Karpas-422 (cell line): ENCODE results near the gene LGALS3BP. TPM values are rescaled to one million over a fixed set of nuclear protein-coding genes. Genes with fewer than 3 reads are reported as not detected.

Experiments used
- DNase-seq: peaks from one replicate; pipeline ENCODE4 v3.0.0-alpha.2; 2015
- H2AFZ ChIP-seq: fragments of 200-600 bp; sonication (generic); 2 replicates; pipeline ENCODE4 v1.6.1; 2014; ENCODE audit warnings: antibody characterized with exemption, low read length, mixed read lengths
- H3K27ac ChIP-seq: fragments of 200-600 bp; sonication (generic); 2 replicates; pipeline ENCODE4 v1.5.1; 2014; ENCODE audit warnings: mild to moderate bottlenecking, low read length, moderate library complexity
- H3K27me3 ChIP-seq: fragments of 200-600 bp; sonication (generic); 2 replicates; pipeline ENCODE4 v1.6.1; 2014; ENCODE audit warnings: low read length, mixed read lengths
- H3K36me3 ChIP-seq: fragments of 200-600 bp; sonication (generic); 2 replicates; pipeline ENCODE4 v1.6.1; 2014; ENCODE audit warnings: low read length, mixed read lengths; ENCODE audit not compliant: insufficient read depth
- H3K4me1 ChIP-seq: fragments of 200-600 bp; sonication (generic); 2 replicates; pipeline ENCODE4 v1.6.1; 2014; ENCODE audit warnings: mild to moderate bottlenecking, low read length, mixed read lengths
- H3K4me2 ChIP-seq: fragments of 200-600 bp; sonication (generic); 2 replicates; pipeline ENCODE4 v1.6.1; 2014; ENCODE audit warnings: low read length, low read depth, mild to moderate bottlenecking; ENCODE audit not compliant: poor library complexity, severe bottlenecking
- H3K4me3 ChIP-seq: fragments of 200-600 bp; sonication (generic); 2 replicates; pipeline ENCODE4 v1.5.1; 2014; ENCODE audit warnings: mild to moderate bottlenecking, antibody characterized with exemption, low read length, mixed read lengths
- H3K79me2 ChIP-seq: fragments of 200-600 bp; sonication (generic); 2 replicates; pipeline ENCODE4 v1.6.1; 2014; ENCODE audit warnings: mild to moderate bottlenecking, low read length, mixed read lengths
- H3K9ac ChIP-seq: fragments of 200-600 bp; sonication (generic); 2 replicates; pipeline ENCODE4 v1.6.0; 2014; ENCODE audit warnings: low read length
- H3K9me2 ChIP-seq: fragments of 200-600 bp; sonication (generic), shearing (Covaris generic); replicated peaks from 2 replicates; pipeline ENCODE4 v1.6.0; 2014; ENCODE audit warnings: mild to moderate bottlenecking, low read length, moderate library complexity; ENCODE audit not compliant: insufficient read depth
- H3K9me3 ChIP-seq: fragments of 300-700, 200-600 bp; sonication (generic); 2 replicates; pipeline ENCODE4 v1.6.1; 2014; ENCODE audit warnings: low read length, mixed read lengths
- H4K20me1 ChIP-seq: fragments of 200-600 bp; sonication (generic); 2 replicates; pipeline ENCODE4 v1.6.1; 2014; ENCODE audit warnings: mild to moderate bottlenecking, antibody characterized with exemption, low read length, low read depth; ENCODE audit not compliant: insufficient read depth
- total RNA-seq: library from RNA; depleted of rRNA; stranded (reverse); fragments of >200 nt; shearing (Covaris generic); gene quantifications from 2 replicates; pipeline ENCODE4 v1.2.3, GENCODE V29; 2014; ENCODE audit warnings: low replicate concordance

The LGALS3BP gene
- total RNA-seq, 1 experiment from 2014 or later = 23.7 TPM

DNA sequence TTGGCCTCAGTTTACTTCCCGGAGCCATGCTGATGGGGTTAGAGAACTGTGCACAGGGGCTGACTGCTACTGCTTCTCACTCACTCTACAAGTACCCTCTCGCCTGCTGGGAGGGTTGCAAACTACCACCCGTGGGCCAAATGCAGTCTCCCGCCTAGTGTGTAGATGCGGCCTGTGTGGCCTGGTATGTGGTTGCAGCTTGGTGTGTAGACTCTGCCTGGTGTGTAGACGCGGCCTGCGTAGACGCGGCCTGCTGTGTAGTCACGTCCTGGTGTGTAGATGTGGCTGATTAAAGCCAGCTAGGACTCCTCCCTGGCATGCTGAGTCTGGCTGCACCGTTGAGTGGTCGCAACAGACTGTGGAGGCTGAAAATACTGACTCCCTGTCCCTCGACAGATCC lies 22.6 kb upstream of the LGALS3BP start:
- Histone ChIP-seq H3K9me3 (no peaks in the 10 kb centered on the region), H3K4me3 (no peak overlapping the region), H3K27me3 (no peaks in the 10 kb centered on the region), H3K79me2 (peaks cover 65% of the 10 kb centered on the region), H3K9ac (no peak overlapping the region), H3K36me3 (no peaks in the 10 kb centered on the region), H2AFZ (no peak overlapping the region), H3K27ac (no peak overlapping the region), H3K4me2 (no peak overlapping the region), H3K4me1 (peaks cover 9% of the 10 kb centered on the region), H3K9me2 (no peaks in the 10 kb centered on the region), H4K20me1 (peaks cover 29% of the 10 kb centered on the region)
- no peak for DNase-seq

GRCh38 chr17:79001190-79002020 lies 21.7 kb upstream of the LGALS3BP start:
- Histone ChIP-seq H2AFZ (no peak overlapping the region), H3K4me3 (no peak overlapping the region), H3K9ac (no peak overlapping the region), H3K36me3 (no peaks in the 10 kb centered on the region), H3K4me1 (peaks cover 9% of the 10 kb centered on the region), H3K9me3 (no peaks in the 10 kb centered on the region), H3K9me2 (no peaks in the 10 kb centered on the region), H4K20me1 (peaks cover 31% of the 10 kb centered on the region), H3K27ac (no peak overlapping the region), H3K4me2 (no peak overlapping the region), H3K79me2 (peaks cover 56% of the 10 kb centered on the region), H3K27me3 (no peaks in the 10 kb centered on the region)
- DNase-seq = no peak

DNA sequence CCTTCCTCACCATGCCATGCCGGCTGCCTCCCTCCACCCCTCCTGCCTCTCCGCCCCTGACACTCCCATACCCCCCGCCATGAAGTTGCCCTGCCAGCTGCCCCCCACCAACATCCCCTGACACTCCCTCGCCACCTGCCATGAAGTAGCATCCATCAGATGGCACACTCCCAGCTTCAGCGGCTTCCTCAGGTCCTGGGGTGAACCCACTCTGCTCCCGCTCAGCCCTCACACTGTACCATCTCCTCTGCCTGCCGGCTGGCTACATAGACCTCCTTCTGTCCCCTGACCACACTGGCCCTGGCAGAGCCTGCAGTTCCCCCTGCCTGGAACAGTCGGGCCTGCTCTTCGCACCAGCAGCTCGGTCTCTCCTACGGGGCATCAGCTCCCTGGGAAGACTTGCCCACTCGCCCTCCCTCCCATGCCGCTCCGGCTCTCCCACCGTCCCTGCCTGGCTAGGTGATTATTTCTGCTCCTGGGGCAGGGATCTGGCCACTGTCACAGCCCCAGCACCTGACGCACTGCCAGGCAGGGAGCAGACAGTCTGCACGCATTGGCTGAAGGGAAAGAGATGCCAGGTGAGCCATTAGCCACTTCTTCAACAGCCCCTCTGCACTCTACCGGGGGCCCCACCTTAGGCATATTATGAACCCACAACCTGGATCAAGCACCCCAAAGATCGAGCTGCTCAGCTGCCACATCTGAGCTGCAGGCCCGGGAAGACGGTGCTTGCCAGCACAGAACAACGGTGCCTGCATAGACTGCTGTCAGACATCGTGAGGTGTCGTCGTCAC lies 20.9 kb upstream of the LGALS3BP start:
- no peak overlapping the region for H2AFZ ChIP-seq
- H3K9me2 ChIP-seq = no peaks in the 10 kb centered on the region
- H3K4me3 ChIP-seq = no peak overlapping the region
- H3K36me3 ChIP-seq = no peaks in the 10 kb centered on the region
- H3K4me1 ChIP-seq = peaks cover 9% of the 10 kb centered on the region
- H3K4me2 ChIP-seq = no peak overlapping the region
- no peak overlapping the region for H3K9ac ChIP-seq
- peaks cover 34% of the 10 kb centered on the region for H4K20me1 ChIP-seq
- no peak overlapping the region for H3K27ac ChIP-seq
- H3K79me2 ChIP-seq = peaks cover 48% of the 10 kb centered on the region
- no peaks in the 10 kb centered on the region for H3K9me3 ChIP-seq
- H3K27me3 ChIP-seq = no peaks in the 10 kb centered on the region
- no peak for DNase-seq

- Histone ChIP-seq H3K4me2 (no peak overlapping the region), H3K9me2 (no peaks in the 10 kb centered on the region), H3K79me2 (peaks cover 42% of the 10 kb centered on the region), H3K27ac (no peak overlapping the region), H2AFZ (no peak overlapping the region), H3K9ac (no peak overlapping the region), H3K36me3 (no peaks in the 10 kb centered on the region), H3K9me3 (no peaks in the 10 kb centered on the region), H3K27me3 (no peaks in the 10 kb centered on the region), H3K4me1 (peaks cover 9% of the 10 kb centered on the region), H4K20me1 (peaks cover 34% of the 10 kb centered on the region), H3K4me3 (no peak overlapping the region)
- no peak for DNase-seq
Measured at GRCh38 chr17:78999947-79000395, 20.2 kb upstream of the LGALS3BP start.

GRCh38 chr17:78999056-78999768 lies 19.5 kb upstream of the LGALS3BP start:
- Histone ChIP-seq H3K79me2 (peaks cover 42% of the 10 kb centered on the region), H2AFZ (no peak overlapping the region), H3K4me3 (no peak overlapping the region), H3K9ac (no peak overlapping the region), H3K36me3 (no peaks in the 10 kb centered on the region), H3K4me2 (no peak overlapping the region), H3K4me1 (peaks cover 9% of the 10 kb centered on the region), H3K27me3 (no peaks in the 10 kb centered on the region), H3K9me2 (no peaks in the 10 kb centered on the region), H3K27ac (no peak overlapping the region), H3K9me3 (no peaks in the 10 kb centered on the region), H4K20me1 (peaks cover 34% of the 10 kb centered on the region)
- no peak for DNase-seq

GRCh38 chr17:78998311-78999055 lies 18.8 kb upstream of the LGALS3BP start:
- H3K9me2 ChIP-seq = no peaks in the 10 kb centered on the region
- no peak overlapping the region for H3K4me3 ChIP-seq
- no peak for DNase-seq
- H4K20me1 ChIP-seq = peaks cover 35% of the 10 kb centered on the region
- no peaks in the 10 kb centered on the region for H3K36me3 ChIP-seq
- no peak overlapping the region for H3K27ac ChIP-seq
- H3K4me1 ChIP-seq = peaks cover 5% of the 10 kb centered on the region
- H3K9me3 ChIP-seq = no peaks in the 10 kb centered on the region
- no peaks in the 10 kb centered on the region for H3K27me3 ChIP-seq
- no peak overlapping the region for H2AFZ ChIP-seq
- no peak overlapping the region for H3K4me2 ChIP-seq
- peaks cover 36% of the 10 kb centered on the region for H3K79me2 ChIP-seq
- H3K9ac ChIP-seq = no peak overlapping the region

DNA sequence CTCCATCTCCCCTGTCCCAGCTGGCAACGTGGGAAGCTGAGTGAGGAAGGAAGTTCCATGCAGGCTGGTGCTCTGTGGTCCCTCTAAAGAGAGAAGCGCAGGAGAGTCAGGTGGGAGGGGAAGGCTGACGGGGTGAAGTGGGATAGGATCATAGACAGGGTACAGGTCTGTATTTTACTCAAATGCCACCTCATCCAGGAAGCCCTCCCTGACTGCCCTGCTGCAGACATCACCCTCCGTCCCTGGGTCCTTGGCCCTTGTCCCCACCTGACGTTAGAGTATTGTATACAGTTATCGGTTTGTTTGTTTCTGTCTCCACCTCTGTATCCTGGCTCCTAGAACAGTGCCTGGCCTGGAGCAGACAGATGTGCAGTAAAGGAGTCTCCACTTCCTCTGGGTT lies 18.2 kb upstream of the LGALS3BP start:
- no peaks in the 10 kb centered on the region for H3K27me3 ChIP-seq
- H3K9me2 ChIP-seq = no peaks in the 10 kb centered on the region
- H3K9me3 ChIP-seq = no peaks in the 10 kb centered on the region
- H3K4me3 ChIP-seq = no peak overlapping the region
- H3K9ac ChIP-seq = no peak overlapping the region
- DNase-seq = no peak
- no peak overlapping the region for H3K27ac ChIP-seq
- no peaks in the 10 kb centered on the region for H3K4me1 ChIP-seq
- H2AFZ ChIP-seq = no peak overlapping the region
- no peak overlapping the region for H3K4me2 ChIP-seq
- peaks cover 2% of the 10 kb centered on the region; the same call in 1 of the 2 replicates for H3K36me3 ChIP-seq
- H4K20me1 ChIP-seq = peaks cover 39% of the 10 kb centered on the region
- peaks cover 32% of the 10 kb centered on the region for H3K79me2 ChIP-seq
